Inferior parietal cortex (tissue), 1 donor: ENCODE results near the gene PTPDC1.
A peak's percentile ranks its signal among the peaks of the same experiment; 100 is the strongest.
"Not testable (repeated sequence)": the region's sequence is repeated elsewhere in the genome, so short reads cannot be mapped to it uniquely, and the experiment has no call there.

Experiments
- DNase-seq: peaks from one replicate; pipeline ENCODE4 v3.0.0-alpha.2; 2016; ENCODE audit errors: extremely low spot score

PTPDC1 gene

GRCh38 chr9:94094219-94095145 lies 10.2 kb downstream of the PTPDC1 start:
- DNase-seq = not testable (repeated sequence)

DNA sequence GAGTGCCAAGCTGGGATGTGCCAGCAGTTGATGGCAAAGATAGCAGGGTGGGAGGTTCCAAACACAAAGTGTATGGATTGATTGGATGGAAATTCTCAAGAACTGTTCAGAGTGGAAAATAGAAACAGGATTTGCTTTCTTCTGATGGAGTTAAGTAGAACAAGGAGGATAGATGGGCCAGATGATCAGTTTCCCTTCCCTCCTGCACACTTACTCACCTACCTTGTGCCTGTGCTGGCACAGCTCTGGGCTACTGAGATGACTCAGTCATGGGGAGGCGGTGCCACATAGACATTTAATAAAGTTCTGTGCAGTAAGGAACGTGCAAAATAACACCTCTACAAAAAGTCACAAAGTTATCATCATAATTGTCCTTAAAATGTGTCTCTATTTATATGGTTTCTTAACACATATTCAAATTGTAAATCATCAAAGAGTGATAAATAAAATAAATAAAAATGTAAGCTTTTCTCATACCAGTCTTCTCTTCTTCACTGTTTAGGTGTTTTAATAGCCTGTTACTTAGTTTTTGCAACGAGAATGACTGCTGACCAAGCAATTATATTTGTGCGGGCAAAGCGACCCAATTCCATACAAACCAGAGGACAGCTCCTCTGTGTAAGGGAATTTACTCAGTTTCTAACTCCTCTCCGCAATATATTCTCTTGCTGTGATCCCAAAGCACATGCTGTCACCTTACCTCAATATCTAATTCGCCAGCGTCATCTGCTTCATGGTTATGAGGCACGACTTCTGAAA lies 12.7 kb downstream of the PTPDC1 start:
- no peak for DNase-seq

GRCh38 chr9:94097788-94098414 lies 13.6 kb downstream of the PTPDC1 start:
- DNase-seq = no peak

- no peak for DNase-seq
These were observed 16.1 kb downstream of the PTPDC1 start for GRCh38 chr9:94100152-94100879.

DNA sequence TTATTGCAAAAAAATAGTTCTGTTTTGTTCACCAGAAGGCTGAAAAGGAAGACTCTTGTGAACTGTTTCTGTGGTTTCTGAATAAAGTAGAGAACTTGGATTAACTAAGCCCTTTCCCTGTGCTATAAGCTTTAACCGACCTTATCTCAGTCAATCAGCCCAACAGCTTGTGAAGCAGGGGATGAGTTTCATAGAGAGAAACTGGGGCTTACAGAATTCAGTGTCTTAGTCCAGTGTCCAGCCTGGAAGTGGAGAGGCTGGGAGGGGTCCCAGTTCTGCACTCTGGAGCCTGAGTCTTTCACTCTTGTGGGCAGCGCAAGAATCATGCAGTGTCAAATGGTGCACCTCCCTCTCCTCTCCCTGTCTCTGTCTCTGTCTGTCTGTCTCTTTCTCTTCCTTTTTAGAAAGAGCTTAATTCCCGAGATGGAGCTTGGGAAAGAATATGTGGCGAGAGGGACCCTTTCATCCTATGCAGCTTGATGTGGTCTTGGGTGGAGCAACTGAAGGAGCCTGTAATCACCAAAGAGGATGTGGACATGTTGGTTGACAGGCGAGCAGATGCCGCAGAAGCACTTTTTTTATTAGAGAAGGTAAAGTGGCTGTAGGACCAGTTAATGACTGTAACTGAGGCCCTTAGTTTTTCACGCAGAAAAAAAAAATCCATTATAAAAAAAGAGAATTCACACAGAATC lies 17.0 kb downstream of the PTPDC1 start:
- no peak for DNase-seq

- DNase-seq = no peak
These were observed 24.3 kb downstream of the PTPDC1 start for GRCh38 chr9:94108584-94108983.

- peak; percentile 52 for DNase-seq
These were observed 26.6 kb downstream of the PTPDC1 start for GRCh38 chr9:94110821-94111252.

- peak; percentile 52 for DNase-seq
These were observed 27.2 kb downstream of the PTPDC1 start for GRCh38 chr9:94111446-94111845.

GRCh38 chr9:94112716-94113465 lies 28.6 kb downstream of the PTPDC1 start:
- DNase-seq = no peak

- DNase-seq = not testable (repeated sequence)
These were observed 35.8 kb downstream of the PTPDC1 start for GRCh38 chr9:94120088-94120487.

- no peak for DNase-seq
These were observed 36.7 kb downstream of the PTPDC1 start for GRCh38 chr9:94120854-94121376.

- no peak for DNase-seq
These were observed 42.6 kb downstream of the PTPDC1 start for GRCh38 chr9:94126844-94127243.

GRCh38 chr9:94127806-94128205 lies 43.5 kb downstream of the PTPDC1 start:
- DNase-seq = no peak

DNA sequence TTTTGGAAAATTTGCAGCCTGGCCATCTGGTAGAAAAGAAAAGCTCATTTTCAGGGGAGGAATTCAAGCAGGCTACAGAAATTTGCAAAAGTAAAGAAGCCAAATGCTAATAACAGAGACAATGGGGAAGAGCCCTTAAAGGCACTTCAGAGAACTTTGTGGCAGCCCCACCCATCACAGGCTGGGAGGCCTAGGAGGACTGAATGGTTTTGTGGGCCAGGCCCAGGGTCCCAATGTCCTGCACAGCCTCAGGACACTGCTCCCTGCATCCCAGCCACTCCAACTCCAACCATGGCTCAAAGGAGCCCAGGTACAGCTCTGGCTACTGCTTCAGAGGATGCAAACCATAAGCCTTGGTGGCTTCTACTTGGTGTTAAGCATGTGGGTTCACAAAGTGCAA lies 44.3 kb downstream of the PTPDC1 start:
- DNase-seq = no peak

GRCh38 chr9:94134629-94135028 lies 50.4 kb downstream of the PTPDC1 start:
- DNase-seq = no peak

DNA sequence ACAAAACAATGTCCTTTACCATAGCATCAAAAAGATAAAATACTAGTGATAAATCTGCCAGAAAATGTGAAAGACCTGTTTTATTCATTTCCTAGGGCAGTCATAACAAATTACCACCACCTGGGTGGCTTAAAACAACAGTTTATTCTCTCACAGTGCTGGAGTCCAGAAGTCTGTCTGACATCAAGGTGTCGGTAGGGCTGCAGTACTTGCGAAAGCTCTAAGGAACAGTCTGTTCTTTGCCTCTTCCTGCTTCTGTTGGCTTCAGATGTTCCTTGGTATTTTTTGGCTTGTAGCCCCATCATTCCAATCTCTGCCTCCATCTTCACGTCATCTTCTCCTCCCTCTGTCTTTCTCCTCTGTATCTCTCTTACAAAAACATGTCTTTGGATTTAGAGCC lies 51.0 kb downstream of the PTPDC1 start:
- DNase-seq = peak; percentile 20

- peak; percentile 19 for DNase-seq
These were observed 55.6 kb downstream of the PTPDC1 start for GRCh38 chr9:94139672-94140417.

DNA sequence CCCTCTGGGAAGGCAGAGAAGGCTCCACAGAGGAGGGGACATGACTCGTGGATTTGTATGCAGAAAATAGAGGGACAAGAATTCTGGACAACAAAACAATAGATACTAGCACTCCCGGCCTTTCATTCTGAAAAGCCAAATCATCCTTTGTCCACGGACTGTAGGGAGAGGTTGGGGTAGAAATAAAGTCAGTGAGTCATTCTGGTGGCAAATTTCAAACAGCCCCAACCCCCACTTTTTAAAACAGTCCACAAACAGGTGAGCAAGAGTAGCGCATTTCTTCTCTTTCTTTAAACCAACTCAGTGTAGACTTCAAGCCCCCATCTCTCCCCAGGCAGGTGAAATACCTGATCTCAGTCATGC lies 56.1 kb downstream of the PTPDC1 start:
- no peak for DNase-seq
